Mesenchymal stem cell (in vitro differentiated cells and primary cell): Measurements from ENCODE around the gene RRP15.
"Not testable (repeated sequence)": the region's sequence is repeated elsewhere in the genome, so short reads cannot be mapped to it uniquely, and the experiment has no call there.

Source experiments
- DNase-seq: peaks from one replicate; pipeline ENCODE4 v3.0.0-alpha.2; 2013
- H2AFZ ChIP-seq: one replicate; pipeline ENCODE4 v1.6.1; 2013; ENCODE audit warnings: low read depth, mild to moderate bottlenecking, control low read depth, inconsistent platforms, low read length, moderate library complexity
- H2AK5ac ChIP-seq: 2 replicates; pipeline ENCODE4 v1.6.1; 2013; ENCODE audit warnings: low read length, moderate library complexity, mild to moderate bottlenecking, inconsistent platforms; ENCODE audit not compliant: severe bottlenecking
- H2BK120ac ChIP-seq: one replicate; pipeline ENCODE4 v1.6.1; 2013; ENCODE audit warnings: low read depth, mild to moderate bottlenecking, inconsistent platforms, low read length, moderate library complexity
- H2BK12ac ChIP-seq, 2 experiments: one replicate each; pipeline ENCODE4 v1.6.1; 2013; ENCODE audit warnings: inconsistent platforms in 2 of 2, low read length in 2 of 2, mild to moderate bottlenecking in 2 of 2, moderate library complexity in 2 of 2, control low read depth in 1 of 2
- H2BK15ac ChIP-seq: one replicate; pipeline ENCODE4 v1.6.1; 2013; ENCODE audit warnings: mild to moderate bottlenecking, low read depth, inconsistent platforms; ENCODE audit not compliant: poor library complexity, severe bottlenecking
- H2BK5ac ChIP-seq: 2 replicates; pipeline ENCODE4 v1.6.1; 2013; ENCODE audit warnings: low read depth, mild to moderate bottlenecking, low read length, control low read depth, inconsistent platforms; ENCODE audit not compliant: poor library complexity, severe bottlenecking
- H3K14ac ChIP-seq, 2 experiments: one replicate each; pipeline ENCODE4 v1.6.1; 2013; ENCODE audit warnings: inconsistent platforms in 2 of 2, low read length in 2 of 2, control low read depth in 1 of 2, mild to moderate bottlenecking in 1 of 2, moderate library complexity in 1 of 2
- H3K18ac ChIP-seq, 2 experiments: one replicate each; pipeline ENCODE4 v1.6.1; 2013; ENCODE audit warnings: inconsistent platforms in 2 of 2, low read length in 2 of 2, control low read depth in 1 of 2, low read depth in 1 of 2, mild to moderate bottlenecking in 1 of 2
- H3K23ac ChIP-seq, 2 experiments: one replicate each; pipeline ENCODE4 v1.6.1; 2013; ENCODE audit warnings: inconsistent platforms in 2 of 2, low read length in 2 of 2, mild to moderate bottlenecking in 2 of 2, moderate library complexity in 2 of 2, control low read depth in 1 of 2
- H3K27ac ChIP-seq: 2 replicates; pipeline ENCODE4 v1.5.1; 2013; ENCODE audit warnings: mild to moderate bottlenecking, moderate library complexity, low read length, control low read depth, inconsistent platforms; ENCODE audit not compliant: poor library complexity, severe bottlenecking
- H3K27me3 ChIP-seq, 2 experiments: 2 replicates each; pipeline versions ENCODE4 v1.6.1 to v1.7.0; 2013; ENCODE audit warnings: low read length in 2 of 2, mild to moderate bottlenecking in 2 of 2, moderate library complexity in 2 of 2, control low read depth in 1 of 2, inconsistent platforms in 1 of 2; ENCODE audit not compliant: control insufficient read depth in 1 of 2, insufficient read depth in 1 of 2
- H3K36me3 ChIP-seq, 2 experiments: 2 replicates each; pipeline versions ENCODE4 v1.6.1 to v1.7.0; 2013; ENCODE audit warnings: low read length in 2 of 2, control low read depth in 1 of 2, inconsistent platforms in 1 of 2, low read depth in 1 of 2, mild to moderate bottlenecking in 1 of 2; ENCODE audit not compliant: insufficient read depth in 2 of 2, control insufficient read depth in 1 of 2
- H3K4ac ChIP-seq, 2 experiments: one replicate each; pipeline ENCODE4 v1.6.1; 2013; ENCODE audit warnings: inconsistent platforms in 2 of 2, low read length in 2 of 2, mild to moderate bottlenecking in 2 of 2, moderate library complexity in 2 of 2, control low read depth in 1 of 2, low read depth in 1 of 2
- H3K4me1 ChIP-seq: 2 replicates; pipeline ENCODE4 v1.6.1; 2013; ENCODE audit warnings: low read depth, low read length, control low read depth; ENCODE audit not compliant: control insufficient read depth, insufficient read depth
- H3K4me2 ChIP-seq: 2 replicates; pipeline ENCODE4 v1.6.1; 2013; ENCODE audit warnings: low read length, mild to moderate bottlenecking, inconsistent platforms; ENCODE audit not compliant: poor library complexity, severe bottlenecking
- H3K4me3 ChIP-seq, 2 experiments: 2 replicates each; pipeline versions ENCODE4 v1.5.1 to v1.7.0; 2013; ENCODE audit warnings: low read length in 2 of 2, mild to moderate bottlenecking in 2 of 2, control low read depth in 1 of 2, low read depth in 1 of 2; ENCODE audit not compliant: insufficient read depth in 1 of 2
- H3K79me1 ChIP-seq: replicated peaks from 2 replicates; pipeline ENCODE4 v1.6.1; 2013; ENCODE audit warnings: mild to moderate bottlenecking, control low read depth, low read length, inconsistent platforms; ENCODE audit not compliant: poor library complexity, severe bottlenecking
- H3K9ac ChIP-seq: 2 replicates; pipeline ENCODE4 v1.7.0; 2013; ENCODE audit warnings: mild to moderate bottlenecking, low read length, moderate library complexity
- H3K9me3 ChIP-seq: 2 replicates; pipeline ENCODE4 v1.7.0; 2013; ENCODE audit warnings: mild to moderate bottlenecking, low read length; ENCODE audit not compliant: control insufficient read depth
- H4K8ac ChIP-seq: one replicate; pipeline ENCODE4 v1.6.1; 2013; ENCODE audit warnings: inconsistent platforms, mild to moderate bottlenecking, low read length, moderate library complexity
- H4K91ac ChIP-seq: one replicate; pipeline ENCODE4 v1.6.1; 2013; ENCODE audit warnings: mild to moderate bottlenecking, low read length, inconsistent platforms
- WGBS: methylation state at CpG from one replicate; pipeline ENCODE4 v1.1.7; 2013; ENCODE audit warnings: mixed read lengths; 5-methylcytosine and 5-hydroxymethylcytosine counted together

Gene RRP15

GRCh38 chr1:218314316-218314715 is 29.2 kb downstream of the RRP15 start:
- 100% methylated on average over 2 of the region's 3 CpGs for WGBS
- no peak overlapping the region for H2AFZ ChIP-seq

GRCh38 chr1:218315638-218316037 is 30.5 kb downstream of the RRP15 start:
- 56% methylated on average over 4 of the region's 4 CpGs for WGBS
- H3K9me3 ChIP-seq = peaks cover 5% of the 10 kb centered on the region

More at GRCh38 chr1:218314316-218314715, 29.2 kb downstream of the RRP15 start:
- Histone ChIP-seq H3K79me1 (peaks cover 6% of the 10 kb centered on the region), H3K4me1 (peaks cover 2% of the 10 kb centered on the region), H3K9ac (no peak overlapping the region), H2BK12ac (no peak overlapping the region), H3K23ac (no peak overlapping the region), H3K27ac (no peak overlapping the region), H3K4me2 (no peak overlapping the region), H3K14ac (no peak overlapping the region), H3K36me3 (peaks cover 0 to 11% of the 10 kb centered on the region in 2 experiments), H2BK120ac (no peak overlapping the region), H3K4ac (no peak overlapping the region), H4K8ac (no peak overlapping the region), H2BK15ac (no peak overlapping the region), H4K91ac (no peak overlapping the region), H2BK5ac (no peak overlapping the region), H2AK5ac (no peak overlapping the region), H3K18ac (no peak overlapping the region), H3K27me3 (no peaks in the 10 kb centered on the region), H3K4me3 (no peak overlapping the region), H3K9me3 (peaks cover 5% of the 10 kb centered on the region)
- no peak for DNase-seq

GRCh38 chr1:218317061-218317460 is 32.0 kb downstream of the RRP15 start:
- Histone ChIP-seq H3K4ac (no peak overlapping the region), H3K14ac (no peak overlapping the region), H3K18ac (peak overlapping the region in 1 of 2 experiments; percentile 33), H2BK12ac (peak overlapping the region in 1 of 2 experiments; percentile 54), H3K4me3 (no peak overlapping the region), H2AFZ (no peak overlapping the region), H2BK15ac (no peak overlapping the region), H3K23ac (no peak overlapping the region), H3K27me3 (no peaks in the 10 kb centered on the region), H3K9ac (no peak overlapping the region), H4K8ac (no peak overlapping the region), H2BK5ac (no peak overlapping the region), H3K27ac (no peak overlapping the region), H2AK5ac (no peak overlapping the region), H3K4me1 (peaks cover 2% of the 10 kb centered on the region), H3K4me2 (no peak overlapping the region), H2BK120ac (no peak overlapping the region), H3K9me3 (no peaks in the 10 kb centered on the region), H3K79me1 (peaks cover 4% of the 10 kb centered on the region), H3K36me3 (peaks cover 0 to 4% of the 10 kb centered on the region in 2 experiments), H4K91ac (no peak overlapping the region)
- 93% methylated on average over 4 of the region's 5 CpGs for WGBS
- no peak for DNase-seq

More at GRCh38 chr1:218315638-218316037, 30.5 kb downstream of the RRP15 start:
- H2AK5ac ChIP-seq = no peak overlapping the region
- no peak overlapping the region for H3K4me3 ChIP-seq
- peaks cover 8% of the 10 kb centered on the region for H3K79me1 ChIP-seq
- H3K23ac ChIP-seq = no peak overlapping the region
- H3K4me1 ChIP-seq = peaks cover 2% of the 10 kb centered on the region
- H2AFZ ChIP-seq = no peak overlapping the region
- H2BK12ac ChIP-seq = no peak overlapping the region
- no peak overlapping the region for H3K18ac ChIP-seq
- peak; percentile 37 for DNase-seq
- no peak overlapping the region for H4K8ac ChIP-seq
- peaks cover 0 to 11% of the 10 kb centered on the region in 2 experiments for H3K36me3 ChIP-seq
- H2BK5ac ChIP-seq = no peak overlapping the region
- no peak overlapping the region for H3K4ac ChIP-seq
- no peak overlapping the region for H3K4me2 ChIP-seq
- no peak overlapping the region for H3K27ac ChIP-seq
- H3K14ac ChIP-seq = no peak overlapping the region
- no peak overlapping the region for H2BK120ac ChIP-seq
- H2BK15ac ChIP-seq = no peak overlapping the region
- no peak overlapping the region for H3K9ac ChIP-seq
- H4K91ac ChIP-seq = no peak overlapping the region
- H3K27me3 ChIP-seq = no peaks in the 10 kb centered on the region

DNA sequence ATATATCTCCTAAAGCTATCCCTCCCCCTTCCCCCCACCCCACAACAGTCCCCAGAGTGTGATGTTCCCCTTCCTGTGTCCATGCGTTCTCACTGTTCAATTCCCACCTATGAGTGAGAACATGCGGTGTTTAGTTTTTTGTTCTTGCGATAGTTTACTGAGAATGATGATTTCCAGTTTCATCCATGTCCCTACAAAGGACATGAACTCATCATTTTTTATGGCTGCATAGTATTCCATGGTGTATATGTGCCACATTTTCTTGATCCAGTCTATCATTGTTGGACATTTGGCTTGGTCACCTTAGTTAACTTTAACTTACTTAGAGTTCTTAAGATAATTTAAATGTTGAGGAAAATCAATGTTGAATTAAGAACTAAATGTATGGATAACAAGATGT is 35.1 kb downstream of the RRP15 start:
- H3K79me1 ChIP-seq = peaks cover 11% of the 10 kb centered on the region
- H4K8ac ChIP-seq, H3K18ac ChIP-seq, H2AFZ ChIP-seq, H2BK5ac ChIP-seq, H3K9me3 ChIP-seq, H3K9ac ChIP-seq, H3K27ac ChIP-seq, H2AK5ac ChIP-seq, DNase-seq, H3K4me3 ChIP-seq, H3K23ac ChIP-seq, H3K14ac ChIP-seq, H2BK120ac ChIP-seq, H2BK12ac ChIP-seq, H3K27me3 ChIP-seq, H3K4me1 ChIP-seq, H4K91ac ChIP-seq, H3K4ac ChIP-seq, H3K4me2 ChIP-seq, H2BK15ac ChIP-seq: not testable (repeated sequence)
- H3K36me3 ChIP-seq = peaks cover 18 to 19% of the 10 kb centered on the region in 2 experiments
- no CpG with 5 or more reads among the region's 3 CpGs for WGBS
